TTC549 (cell line): ENCODE measurements around the gene LCNL1.
"Not testable (repeated sequence)": the region's sequence is repeated elsewhere in the genome, so short reads cannot be mapped to it uniquely, and the experiment has no call there.

ENCODE experiments used
- FAIRE-seq: peaks from 2 replicates; lab custom pipeline; 2012; peaks lifted over from hg19 to GRCh38; lab: Jason Lieb, UNC

The LCNL1 gene

DNA sequence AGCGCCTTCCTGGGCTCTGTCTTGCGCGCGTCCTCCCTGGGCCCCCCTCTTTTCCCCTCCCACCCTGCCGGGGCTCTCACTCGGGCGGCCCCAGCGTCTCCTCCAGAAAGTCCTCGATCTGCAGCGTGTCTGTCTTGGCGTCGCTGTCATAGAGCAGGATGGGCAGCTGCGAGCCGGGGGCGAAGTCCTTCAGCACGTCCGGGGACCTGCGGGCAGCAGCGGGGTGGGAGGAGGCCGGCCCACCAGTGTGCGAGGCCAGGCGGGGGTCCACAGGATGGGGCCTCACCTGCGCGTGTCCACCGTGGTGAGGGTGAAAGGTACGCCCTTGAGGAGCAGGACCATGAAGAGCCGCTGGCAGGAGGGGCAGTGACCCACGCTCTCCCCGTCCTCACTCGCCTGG, 12.6 kb downstream of the LCNL1 start:
- no peak for FAIRE-seq

DNA sequence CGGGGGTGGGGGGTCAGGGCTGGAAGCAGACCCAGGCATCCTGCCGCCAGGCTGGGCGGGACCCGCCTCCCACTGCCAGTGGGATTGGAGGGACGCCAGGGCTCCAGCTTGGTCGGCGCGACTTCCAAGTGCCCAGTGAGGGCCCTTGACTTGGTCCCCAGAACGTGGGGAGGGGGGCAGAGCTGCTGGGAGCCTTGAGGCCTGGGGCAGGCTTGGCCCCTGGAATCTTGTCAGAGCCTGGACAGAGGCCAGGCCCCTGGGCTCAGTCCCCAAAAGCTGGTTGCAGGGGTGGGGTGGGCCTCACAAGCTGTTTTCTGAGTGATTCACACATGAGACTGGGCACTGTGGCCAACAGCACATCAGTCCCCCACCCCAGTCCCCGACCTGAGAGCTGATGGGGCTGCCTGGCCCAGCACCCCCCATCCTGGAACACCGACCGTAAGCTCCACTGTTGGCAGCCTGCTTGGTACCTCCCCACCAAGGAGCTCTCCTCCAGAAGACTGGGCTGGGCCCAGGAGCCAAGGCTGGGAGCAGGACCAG, 13.0 kb downstream of the LCNL1 start:
- FAIRE-seq: no peak

DNA sequence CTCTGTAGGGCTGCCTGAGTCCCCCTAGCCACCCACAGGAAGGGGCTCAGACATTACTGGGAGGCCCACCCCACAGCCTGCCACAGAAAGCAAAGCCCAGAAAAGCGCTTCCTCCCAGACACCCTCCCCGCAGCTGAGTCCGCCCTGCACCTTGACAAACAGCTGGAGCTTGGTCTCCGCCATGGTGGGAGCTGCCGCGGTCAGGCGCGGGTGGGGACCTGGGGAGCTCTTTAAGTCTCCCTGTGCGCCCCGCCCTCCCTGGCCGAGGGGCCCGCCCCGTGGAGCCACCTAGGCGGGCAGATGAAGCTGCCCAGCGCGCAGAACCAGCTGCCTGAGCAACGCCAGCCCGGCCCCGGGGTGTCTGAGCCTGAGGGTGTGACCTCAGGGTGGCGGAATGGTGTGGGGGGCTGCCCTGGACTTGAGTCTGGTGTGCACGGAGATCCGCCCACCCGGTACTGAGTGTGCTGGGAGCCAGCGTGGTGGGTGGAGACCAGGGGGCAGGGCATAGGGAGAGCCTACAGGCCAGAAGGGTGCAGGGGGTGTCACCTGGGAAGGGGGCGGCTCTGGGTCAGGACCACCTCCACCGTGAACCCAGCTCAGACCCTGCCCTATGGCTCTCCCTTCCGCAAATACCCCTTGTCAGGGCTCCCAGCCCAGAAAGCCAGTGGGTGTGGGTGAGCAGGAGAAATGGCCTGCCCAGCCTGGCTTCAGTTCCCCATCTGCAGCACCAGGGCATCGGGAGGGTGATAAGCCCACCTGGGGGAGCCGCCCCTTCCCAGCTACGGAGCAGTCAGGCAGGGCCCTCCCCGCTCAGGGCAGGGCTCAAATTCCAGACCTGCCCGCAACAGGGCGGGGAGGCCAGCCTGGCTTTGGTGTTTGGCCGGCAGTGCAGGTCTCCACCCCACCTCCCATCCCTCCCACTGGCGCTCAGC, 13.8 kb downstream of the LCNL1 start, which contains the start of gene CLIC3:
TSS of gene CLIC3 (minus strand) at position 208 of the 932 bp plus-strand sequence. CDS start at position 183, 25 bp downstream.
- no peak for FAIRE-seq

DNA sequence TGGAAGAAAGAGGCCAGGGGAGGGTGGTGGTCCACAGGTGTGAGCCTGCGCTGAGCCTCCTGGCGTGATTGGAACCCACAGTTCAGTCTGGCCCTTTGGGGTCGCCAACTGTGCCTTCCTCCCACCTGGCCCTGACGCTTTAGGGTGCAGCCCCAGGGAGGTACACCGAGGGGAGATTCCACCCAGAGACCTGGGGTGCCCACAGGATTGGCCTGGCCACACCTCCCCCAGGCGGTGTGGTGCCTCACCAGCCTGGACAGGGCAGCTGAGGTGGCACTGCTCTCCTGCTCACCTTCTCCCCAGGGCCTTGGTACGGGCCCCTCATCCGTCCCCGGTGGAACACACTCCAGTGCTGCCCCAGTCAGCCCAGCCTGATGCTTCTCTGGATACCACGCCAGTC, 14.6 kb downstream of the LCNL1 start:
- no peak for FAIRE-seq

DNA sequence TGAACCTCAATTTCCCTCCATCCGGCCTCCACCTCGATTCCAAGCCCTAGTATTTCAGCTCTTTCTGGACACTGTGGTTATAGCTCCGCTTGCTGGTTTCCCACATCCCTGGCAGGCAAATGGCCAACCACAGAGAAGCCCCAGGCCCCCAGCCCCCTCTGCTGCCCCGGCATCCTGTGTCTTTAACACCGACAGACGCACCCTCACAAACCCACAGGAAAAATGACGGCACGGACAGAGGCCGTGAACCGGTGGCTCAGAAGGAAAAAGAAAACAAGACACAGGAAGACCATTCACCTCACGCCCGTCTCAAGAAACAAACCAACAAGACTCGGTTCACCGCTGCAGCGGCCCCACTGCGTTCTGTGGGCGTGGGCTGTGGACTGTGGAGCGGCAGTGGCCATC, 15.0 kb downstream of the LCNL1 start:
- FAIRE-seq: no peak

DNA sequence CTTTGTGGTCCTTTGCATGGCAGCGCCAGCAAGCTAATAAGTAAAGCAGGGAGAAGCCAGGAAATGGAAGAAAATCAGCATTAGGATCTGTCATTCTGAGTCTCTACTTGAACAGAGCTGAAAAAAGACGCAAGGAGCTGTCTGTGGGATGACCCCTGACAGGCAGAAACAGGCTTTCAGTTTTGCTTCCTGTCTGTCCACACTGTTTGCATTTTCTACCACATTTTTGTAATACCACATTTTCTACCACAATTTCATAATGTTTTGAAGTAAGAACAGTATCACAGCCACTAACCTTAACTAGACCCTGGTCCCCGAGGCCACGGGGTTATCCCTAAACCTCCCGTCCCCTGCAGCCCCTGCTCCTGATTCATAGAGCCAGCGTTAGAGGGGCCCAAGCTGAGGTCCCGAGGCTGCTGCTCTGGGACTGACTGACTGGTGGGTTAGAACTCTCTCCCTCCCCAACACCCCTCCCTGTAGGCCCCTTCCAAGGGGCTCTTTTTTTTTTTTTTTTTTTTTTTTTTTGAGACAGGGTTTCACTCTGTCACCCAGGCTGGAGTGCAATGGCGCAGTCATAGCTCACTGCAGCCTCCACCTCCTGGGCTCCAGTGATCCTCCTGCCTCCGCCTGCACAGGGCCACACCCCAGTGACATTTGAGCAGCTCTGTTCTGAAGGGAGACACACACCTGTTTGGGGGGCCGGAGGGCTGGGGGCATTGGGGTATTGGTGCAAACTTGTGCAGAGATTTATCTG, 17.6 kb downstream of the LCNL1 start:
- FAIRE-seq: no peak

DNA sequence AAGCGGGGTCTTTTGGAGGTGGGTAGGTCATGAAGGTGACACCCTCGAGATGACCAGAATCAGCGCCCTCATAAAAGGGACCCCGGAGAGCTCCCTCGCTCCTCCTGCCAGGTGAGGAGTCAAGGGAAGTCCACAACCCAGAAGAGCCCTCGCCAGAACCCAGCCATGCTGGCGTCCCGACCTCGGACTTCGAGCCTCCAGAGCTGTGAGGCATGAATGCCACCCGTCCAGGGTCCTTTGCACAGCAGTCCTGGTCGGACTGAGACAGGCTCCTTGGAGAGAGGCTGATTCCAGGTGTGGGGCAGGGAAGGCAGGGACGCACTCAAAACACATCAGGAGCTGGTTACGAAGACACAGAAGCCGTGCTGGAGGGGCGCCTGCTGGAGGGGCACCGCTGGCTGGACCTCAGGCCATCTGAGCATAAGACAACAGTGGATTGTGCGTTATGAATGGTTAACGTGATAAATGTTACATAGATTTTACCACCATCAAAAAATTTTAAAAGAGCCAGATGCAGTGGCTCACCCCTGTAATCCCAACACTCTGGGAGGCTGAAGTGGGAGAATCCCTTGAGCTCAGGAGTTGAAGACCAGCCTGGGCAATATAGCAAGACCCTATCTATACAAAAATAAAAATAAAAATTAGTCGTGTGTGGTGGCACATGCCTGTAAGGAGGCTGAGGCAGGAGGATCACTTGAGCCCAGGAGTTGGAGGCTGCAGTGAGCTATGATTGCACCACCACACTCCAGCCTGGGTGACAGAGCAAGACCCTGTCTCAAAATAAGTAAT, 19.3 kb downstream of the LCNL1 start:
- no peak for FAIRE-seq

DNA sequence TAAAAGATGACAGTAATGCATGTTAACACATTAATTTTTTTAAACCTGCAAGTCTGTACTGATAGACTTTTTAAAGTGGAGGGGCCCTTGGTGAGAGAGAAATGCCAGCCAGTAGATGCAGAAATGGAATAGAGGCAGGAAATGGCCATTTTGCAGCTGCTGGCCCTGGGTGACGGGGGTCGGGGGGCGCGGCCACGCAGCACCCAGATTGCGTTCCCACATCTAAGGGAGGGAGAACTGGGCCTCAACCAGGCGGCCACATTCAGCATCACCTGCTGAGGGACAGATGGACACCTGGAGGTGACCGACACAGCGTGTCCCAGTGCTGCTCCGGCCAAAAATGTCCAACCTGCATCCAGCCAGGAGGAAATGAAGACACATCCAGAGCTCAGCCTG, 19.9 kb downstream of the LCNL1 start:
- FAIRE-seq: no peak

DNA sequence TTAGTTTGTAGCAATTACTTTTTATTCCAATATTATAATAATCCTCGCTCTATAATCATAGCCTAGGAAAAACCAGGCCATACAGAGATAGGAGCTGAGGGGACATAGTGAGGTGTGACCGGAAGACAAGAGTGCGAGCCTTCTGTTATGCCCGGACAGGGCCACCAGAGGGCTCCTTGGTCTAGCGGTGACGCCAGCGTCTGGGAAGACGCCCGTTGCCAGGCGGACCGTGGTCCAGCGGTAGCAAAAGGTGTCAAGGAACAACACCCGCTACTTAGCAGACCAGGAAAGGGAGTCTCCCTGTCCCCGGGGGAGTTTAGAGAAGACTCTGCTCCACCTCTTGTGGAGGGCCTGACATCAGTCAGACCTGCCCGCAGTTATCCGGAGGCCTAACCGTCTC, 21.5 kb downstream of the LCNL1 start:
- not testable (repeated sequence) for FAIRE-seq

DNA sequence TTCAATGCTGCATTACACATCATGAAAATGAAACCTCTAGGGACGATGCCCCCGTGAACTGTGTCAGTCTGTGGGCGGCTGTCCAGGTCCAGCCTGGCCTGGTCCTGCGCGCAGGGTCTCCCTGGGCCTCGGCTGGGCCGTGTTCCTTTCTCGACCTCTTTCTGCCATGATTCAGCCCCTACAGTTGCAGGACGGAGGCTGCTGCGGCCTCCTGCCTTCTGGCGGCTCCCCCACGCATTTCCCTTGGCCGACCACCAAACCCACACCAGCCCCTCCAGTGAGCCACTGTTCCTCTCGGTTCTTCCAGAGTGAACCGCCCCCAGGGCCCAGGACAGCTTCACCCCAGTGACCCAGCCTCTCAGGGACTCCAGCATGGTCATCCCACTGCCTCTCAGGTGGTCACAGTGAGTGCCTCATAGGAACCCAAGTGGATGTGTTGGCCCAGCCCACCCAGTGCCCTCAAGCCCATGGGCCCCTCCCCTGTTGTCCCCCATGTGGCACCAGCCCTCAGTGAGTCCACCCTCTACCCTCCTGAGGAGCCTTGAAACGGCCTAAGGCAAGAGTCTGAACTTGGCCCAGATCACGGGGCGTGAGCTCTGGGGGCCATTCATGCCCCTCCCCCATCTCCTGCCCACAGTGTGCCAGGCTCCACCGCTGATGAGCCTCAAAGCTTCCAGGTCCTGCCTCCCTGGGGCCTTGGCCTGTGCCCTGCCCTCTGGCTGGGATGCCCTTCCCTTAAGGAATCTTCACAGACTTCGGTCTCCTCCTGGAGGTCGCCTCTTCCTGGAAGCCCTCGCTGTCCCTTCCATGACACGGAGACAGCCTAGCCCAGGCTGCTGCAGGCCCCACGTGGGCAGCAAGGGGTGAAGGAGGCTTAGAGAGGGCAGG, 23.6 kb downstream of the LCNL1 start:
- no peak for FAIRE-seq

DNA sequence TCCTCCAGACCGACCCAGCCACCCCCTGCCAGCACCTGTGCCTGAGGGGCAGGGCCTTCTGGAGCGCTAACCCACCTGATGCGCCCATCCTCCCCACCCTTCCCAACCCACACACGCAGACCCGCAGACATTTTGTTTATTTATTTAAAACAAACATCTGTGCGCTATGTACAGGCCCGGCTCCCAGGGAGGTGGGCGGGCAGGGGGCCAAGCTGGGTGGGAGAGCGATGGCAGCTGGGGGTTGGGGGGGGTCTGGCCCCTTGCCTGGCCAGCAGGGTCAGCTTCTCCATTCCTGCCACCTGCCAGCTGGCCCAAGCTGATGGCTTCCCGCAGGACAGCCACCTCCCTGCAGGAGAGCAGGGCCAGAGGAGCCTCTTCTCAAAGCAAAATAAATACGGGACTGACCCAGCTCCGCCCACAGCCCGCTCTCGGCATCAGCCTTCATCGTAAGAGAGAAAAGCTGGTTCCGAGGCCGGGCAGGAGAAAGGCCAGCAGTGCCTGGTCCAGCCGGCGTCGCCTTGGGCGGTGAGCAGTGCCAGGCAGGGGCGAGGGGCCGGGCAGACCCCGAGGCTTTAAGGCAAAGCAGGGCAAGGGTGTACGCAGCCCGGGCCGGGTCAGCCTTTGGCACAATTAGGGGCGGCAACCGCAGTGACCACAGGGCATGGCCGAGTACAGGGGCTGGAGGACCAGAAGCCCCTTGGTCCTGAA, 24.5 kb downstream of the LCNL1 start:
- FAIRE-seq: no peak

DNA sequence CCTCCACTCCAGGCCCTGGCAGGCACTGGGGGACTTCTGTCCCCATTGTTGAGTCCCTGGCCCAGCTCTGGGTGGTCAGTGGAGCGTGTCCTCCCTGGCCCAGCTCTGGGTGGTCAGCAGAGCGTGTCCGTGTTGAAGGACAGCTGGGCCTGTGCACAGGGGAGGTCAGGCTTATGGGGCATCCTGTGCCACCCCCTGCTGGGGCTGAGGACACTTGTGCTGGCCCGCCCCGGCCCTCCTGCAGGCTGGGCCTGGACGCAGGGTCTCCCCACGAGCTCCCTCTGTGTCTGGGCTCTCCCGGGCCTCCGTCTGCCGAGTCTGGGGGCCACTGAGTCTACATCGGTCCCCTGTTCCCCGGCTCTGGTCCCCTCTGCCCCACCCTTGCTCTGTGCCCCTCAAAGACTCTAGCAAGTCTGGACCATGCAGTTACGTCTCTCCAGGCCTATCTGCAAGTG, 25.1 kb downstream of the LCNL1 start:
- FAIRE-seq: no peak

DNA sequence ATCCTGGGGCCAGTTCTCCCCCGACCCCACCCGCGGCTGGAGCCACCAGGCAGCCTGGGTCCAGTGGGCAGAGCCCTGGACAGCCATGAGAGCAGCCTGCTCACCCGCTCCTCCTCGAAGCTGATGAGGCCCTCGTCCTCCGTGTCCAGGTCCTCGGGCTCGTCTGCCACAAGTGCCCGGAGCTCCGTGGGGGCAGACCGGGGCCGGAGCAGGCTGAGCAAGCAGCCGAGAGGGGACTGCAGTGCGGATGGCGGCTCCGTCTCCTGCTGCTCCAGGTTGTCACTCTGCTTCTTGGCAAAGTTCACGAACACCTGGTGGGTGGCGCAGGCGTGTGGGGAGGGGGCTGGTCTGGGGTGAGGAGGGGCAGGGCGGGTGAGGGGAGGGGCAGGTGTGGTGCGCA, 25.5 kb downstream of the LCNL1 start:
- no peak for FAIRE-seq

DNA sequence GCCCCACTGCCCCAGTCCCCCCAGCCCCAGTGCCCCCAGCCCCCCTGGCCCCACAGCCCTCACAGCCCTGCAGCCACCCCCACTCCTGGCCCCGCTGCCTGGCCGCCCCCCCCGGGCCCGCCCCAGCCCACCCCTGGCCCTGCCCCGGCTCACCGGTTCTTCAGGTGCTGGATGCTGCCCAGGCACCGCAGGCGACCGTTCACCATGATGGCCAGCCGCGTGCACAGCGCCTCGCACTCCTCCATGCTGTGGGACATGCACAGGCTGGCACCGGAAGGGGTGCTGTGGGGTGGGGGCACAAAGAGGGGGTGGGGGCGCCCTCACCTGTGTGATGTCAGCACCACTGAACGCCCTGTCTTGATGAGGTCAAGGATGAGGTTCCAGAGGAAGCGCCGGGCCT, 26.4 kb downstream of the LCNL1 start:
- FAIRE-seq: no peak

DNA sequence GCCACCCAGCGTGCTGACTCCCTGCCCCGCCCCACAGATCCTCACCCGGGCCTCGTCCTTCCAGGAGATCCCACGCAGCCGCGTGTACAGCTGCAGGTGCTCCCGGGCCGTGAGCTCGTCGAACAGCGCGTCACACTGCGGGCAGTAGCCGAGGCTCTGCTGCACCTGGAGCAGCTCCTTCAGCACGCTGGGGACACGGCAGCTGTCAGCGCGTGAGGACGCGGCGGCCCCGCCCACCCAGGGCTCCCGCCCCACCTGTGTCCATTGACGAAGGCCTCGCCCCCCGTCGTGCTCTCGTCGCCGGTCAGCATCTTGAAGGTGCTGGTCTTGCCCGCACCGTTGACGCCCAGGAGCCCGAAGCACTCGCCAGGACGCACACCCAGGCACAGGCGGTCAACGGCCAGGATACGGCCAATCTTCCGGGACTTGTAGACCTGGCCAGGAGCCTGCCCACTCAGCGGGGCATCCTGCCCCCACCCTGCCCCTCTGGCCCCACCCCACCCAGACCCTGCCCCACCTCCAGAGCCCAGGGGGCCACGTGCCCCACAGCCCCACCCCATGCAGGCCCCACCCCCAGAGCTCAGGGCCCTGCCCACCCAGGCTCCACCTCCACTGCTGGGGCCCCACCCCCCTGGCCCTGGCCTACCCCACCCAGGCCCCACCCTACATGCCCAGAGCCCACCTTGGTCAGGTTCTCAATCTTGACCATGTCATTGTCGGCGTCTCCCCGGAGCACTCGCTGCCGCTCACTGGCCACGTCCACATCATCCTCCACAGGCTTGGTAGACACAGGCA, 27.3 kb downstream of the LCNL1 start:
- no peak for FAIRE-seq

DNA sequence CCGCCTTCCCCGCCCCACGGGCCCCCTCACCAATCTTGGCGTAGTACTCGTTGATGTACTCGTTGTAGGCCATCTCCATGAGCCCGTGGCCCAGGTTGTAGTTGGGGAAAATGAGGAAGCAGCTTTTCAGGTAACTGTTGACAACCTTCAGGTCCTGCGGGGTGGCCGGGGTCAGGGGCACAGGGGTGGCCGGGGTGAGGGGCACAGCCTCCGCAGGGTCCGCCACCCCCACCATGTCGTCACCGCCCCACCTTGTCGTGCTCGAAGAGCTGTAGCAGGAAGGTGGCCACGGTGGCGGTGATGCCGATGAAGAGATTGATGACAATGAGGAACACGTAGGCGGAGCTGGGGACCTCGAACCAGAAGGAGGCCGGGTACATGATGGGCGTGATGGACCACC, 28.4 kb downstream of the LCNL1 start:
- no peak for FAIRE-seq

DNA sequence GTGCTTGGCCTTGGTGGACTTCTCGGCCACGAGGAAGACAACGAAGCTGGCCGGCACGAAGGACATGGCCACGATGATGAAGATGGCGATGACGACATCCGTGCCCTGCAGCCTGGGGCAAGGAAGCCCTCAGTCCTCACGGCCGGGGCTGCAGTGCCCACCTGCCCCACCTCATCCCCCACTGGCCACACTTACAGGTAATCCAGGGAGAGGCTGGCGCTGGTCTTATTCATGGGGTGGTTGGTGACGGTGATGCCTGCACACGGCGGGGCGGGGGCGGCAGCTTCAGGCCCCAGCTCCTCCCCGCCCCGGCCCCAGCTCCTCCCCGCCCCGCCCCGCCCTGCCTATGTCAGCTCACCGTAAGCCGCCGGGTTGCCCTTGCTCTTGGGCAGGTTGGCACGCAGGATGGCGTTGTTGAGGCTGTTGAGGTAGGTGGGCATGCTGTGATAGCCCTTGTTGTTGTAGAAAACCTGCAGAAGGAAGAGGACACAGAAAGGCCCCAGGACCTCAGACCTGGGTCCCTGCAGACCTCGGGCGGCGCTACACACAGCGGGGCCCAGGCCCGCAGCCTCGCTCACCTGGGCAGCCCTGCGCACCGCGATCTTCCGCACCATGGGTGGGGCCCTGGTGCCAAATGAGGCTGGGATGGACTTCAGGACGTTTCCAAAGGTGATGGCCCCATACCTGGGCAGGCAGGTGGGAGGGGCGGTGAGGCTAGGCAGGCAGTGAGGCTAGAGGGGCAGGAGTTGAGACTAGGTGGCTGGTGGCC, 29.3 kb downstream of the LCNL1 start:
- FAIRE-seq: no peak

DNA sequence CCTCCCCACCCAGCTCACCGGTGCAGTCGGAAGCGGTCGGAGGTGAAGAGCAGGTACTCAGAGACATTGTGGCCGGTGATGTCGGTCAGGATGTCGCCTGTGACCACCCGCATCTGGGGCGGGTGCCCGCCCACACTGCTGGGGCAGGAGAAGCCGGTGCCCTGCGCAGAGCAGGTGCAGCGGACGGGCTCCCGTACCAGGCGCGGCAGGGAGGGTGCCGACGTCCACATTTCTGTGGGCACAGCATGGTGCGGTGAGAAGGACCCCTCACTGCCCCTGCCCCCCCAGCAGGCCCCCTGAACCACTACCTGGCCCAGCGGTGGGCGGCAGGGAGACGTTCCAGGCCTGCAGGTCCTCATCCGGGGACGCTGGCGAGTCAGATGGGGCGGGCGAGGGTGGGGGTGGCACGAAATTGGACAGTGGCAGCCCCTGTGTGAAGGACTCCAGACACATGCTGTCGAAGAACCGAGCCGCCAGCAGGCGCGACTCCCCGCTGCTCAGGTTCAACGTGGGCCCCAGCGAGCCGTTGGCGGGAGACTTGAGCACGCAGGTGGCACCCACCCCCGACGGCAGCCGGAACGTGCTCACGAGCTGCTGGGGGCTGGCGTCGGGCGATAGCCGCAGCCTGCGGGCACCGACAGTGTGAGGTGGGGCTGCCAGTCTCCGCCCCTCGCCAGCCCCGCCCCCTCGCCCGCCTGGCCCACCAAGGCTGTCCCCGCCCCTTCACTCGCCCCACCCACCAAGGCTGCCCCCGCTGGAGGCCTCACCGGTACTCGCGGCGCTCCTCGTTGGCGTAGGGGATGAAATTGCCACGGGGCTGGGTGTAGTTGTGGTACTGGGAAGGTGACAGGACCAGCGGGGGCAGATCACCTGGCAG, 30.1 kb downstream of the LCNL1 start:
- no peak for FAIRE-seq
